Measurements from ENCODE around the gene SMAD3.

DNA sequence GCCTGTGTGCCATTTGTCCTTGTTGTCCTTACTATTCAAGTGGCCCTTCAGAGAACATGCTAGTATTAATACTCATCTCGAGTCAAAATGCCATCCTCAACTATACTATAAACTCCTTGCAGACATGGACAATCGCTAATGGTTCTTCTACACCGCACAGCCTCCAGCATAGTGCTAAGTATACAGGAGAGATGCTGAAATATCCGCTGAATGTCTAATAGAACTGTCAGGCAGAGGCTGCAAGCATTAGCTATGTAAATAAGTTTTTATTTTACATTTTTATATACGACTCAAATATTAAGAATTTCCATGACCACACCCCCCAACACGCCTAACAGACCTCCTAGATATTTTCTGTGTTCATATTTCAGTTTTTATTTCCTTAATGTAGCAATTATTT is 149.7 kb downstream of the SMAD3 start:
- TF ChIP-seq, protein P1, sequence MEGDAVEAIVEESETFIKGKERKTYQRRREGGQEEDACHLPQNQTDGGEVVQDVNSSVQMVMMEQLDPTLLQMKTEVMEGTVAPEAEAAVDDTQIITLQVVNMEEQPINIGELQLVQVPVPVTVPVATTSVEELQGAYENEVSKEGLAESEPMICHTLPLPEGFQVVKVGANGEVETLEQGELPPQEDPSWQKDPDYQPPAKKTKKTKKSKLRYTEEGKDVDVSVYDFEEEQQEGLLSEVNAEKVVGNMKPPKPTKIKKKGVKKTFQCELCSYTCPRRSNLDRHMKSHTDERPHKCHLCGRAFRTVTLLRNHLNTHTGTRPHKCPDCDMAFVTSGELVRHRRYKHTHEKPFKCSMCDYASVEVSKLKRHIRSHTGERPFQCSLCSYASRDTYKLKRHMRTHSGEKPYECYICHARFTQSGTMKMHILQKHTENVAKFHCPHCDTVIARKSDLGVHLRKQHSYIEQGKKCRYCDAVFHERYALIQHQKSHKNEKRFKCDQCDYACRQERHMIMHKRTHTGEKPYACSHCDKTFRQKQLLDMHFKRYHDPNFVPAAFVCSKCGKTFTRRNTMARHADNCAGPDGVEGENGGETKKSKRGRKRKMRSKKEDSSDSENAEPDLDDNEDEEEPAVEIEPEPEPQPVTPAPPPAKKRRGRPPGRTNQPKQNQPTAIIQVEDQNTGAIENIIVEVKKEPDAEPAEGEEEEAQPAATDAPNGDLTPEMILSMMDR (conservative IDR thresholded peaks at IDR 0.05) = no peak
- TF ChIP-seq ZFX (IDR thresholded peaks at IDR 0.05) = no peak

All from C4-2B (cell line).